NT2/D1 (cell line): ENCODE results near the gene LSP1.

Experiments
- SUZ12 ChIP-seq: IDR thresholded peaks from 2 replicates; pipeline ENCODE4 v1.6.1; 2011; ENCODE audit not compliant: insufficient read length, insufficient read depth; ENCODE audit errors: extremely low read depth
- YY1 ChIP-seq: IDR thresholded peaks from 2 replicates; pipeline ENCODE4 v1.6.1; 2011; ENCODE audit not compliant: insufficient read length, insufficient read depth
- ZNF274 ChIP-seq: IDR thresholded peaks from 2 replicates; pipeline ENCODE4 v1.6.1; 2011; ENCODE audit warnings: mild to moderate bottlenecking, low read depth, low read length

DNA sequence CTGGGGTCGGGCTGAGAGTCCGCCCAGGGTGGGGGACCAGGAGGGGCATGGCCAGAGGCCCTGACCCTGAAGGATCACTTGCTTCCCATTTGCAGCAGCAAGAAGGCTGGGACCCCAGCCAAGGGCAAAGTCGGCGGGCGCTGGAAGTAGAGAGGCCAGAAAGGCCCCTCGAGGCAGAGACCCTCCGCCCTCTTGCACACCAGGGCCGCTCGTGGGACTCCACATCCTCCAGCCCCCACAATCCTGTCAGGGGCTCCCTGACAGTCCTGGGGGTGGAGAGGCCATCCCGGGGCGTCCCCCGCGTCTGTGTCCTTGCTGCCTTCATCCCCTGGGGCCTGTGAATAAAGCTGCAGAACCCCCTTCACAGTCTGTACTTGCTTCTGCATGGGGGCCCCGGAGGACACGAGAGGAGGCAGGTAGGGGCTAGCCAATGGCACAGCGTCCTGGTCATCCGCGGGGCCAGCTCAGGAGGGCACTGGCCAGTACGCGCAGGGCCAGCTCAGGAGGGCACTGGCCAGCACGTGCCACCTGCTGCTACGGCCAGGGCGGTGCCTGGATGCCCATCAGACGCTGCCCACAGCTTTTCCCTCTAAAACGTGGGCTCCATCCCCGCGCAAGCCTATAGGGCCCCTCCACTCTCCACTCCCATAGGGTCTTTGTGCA is 85.6 kb downstream of the LSP1 start:
- no peak for TF ChIP-seq YY1
- no peak for TF ChIP-seq SUZ12
- TF ChIP-seq ZNF274 = no peak
